GM10847 (cell line): Measurements from ENCODE around the gene SAMD5.

Experiments
- POLR2A ChIP-seq: IDR thresholded peaks from 2 replicates; pipeline ENCODE4 v1.6.1; 2011; ENCODE audit not compliant: insufficient read length; ENCODE audit errors: extremely low read depth

Gene SAMD5

GRCh38 chr6:147508042-147508865 is at the start of gene SAMD5:
Gene SAMD5, plus strand, starts transcription at chr6:147508690. Its CDS starts 239 bp downstream, at chr6:147508929.
- TF ChIP-seq POLR2A, result no peak

GRCh38 chr6:147459780-147460179 is 48.7 kb upstream of the SAMD5 start:
- TF ChIP-seq POLR2A, result no peak

DNA sequence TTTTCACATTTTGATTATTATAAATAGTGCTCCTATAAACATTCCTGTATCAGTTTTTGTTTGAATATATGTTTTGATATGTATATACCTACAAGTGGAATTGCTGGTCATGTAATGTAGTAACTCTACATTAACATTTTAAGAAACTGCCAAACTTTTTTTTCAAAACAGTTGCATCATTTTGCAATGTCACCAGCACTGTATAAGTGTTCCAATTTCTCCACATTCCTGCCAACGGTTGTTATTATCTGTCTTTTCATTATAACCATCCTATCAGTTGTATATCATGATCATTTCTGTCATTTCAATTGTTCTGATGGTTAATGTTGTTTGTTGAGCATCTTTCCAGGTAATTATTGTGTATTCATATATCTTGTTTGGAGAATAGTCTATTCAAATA is 44.8 kb upstream of the SAMD5 start:
- no peak for TF ChIP-seq POLR2A

GRCh38 chr6:147467428-147467827 is 41.1 kb upstream of the SAMD5 start:
- TF ChIP-seq POLR2A, result no peak

- no peak for TF ChIP-seq POLR2A
These were observed 40.6 kb upstream of the SAMD5 start for GRCh38 chr6:147467886-147468285.

DNA sequence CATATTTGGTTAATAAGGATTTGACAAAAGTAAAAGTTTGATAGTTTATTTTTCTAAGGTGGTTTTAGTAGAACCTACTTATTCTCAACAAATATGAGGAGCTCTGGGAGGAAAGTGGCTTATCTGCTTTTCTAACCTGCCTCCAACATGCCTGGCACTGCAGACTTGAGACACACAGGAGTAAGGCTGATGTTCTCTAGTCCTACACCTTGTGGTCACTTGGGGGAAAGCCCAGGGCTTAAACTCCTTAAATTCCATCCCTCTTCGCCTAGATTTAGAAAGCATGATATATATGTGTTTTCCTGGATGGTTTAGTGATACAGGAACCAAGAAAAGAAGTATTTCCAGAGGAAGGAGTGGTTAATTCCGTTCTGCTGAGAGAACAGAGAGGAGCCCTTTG is 39.9 kb upstream of the SAMD5 start:
- TF ChIP-seq POLR2A, result no peak

DNA sequence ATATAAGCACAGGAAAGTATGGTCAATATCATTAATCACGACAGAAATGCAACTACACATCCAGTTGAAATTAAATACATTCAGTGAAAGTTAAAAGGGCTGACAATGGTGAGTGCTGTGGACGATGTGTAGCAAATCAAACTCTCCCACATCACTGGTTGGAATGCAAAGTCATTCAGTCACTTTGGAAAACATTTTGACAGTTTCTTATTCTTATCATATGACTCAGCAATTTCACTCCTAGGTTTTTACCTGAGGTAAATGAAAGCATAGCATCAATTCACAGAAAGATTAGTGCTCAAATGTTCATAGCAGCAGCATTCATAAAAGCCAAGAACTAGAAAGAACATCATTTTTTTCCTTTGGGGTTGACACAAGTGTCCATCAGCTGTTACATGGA is 28.6 kb upstream of the SAMD5 start:
- TF ChIP-seq POLR2A, result no peak

- TF ChIP-seq POLR2A, result no peak
These were observed 21.8 kb upstream of the SAMD5 start for GRCh38 chr6:147486683-147487082.

DNA sequence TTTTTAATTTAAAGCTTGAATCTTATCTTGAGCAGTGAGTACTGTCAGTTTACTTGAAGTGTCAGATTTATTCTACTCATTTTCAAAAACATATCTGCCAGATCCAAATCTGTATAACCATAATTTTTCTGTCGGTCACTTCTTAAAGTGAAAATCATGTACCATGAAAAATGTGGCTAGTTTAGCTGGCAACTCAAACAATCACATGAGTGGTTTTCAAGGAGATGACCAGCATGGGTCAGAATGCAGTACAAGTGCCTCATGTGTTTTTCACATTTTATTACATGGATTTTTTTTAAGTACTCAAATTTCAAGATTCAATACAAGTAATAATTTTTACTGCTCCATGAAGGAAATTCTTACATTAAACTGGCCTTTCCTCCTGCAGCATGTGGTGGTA is 11.0 kb upstream of the SAMD5 start:
- no peak for TF ChIP-seq POLR2A

- no peak for TF ChIP-seq POLR2A
These were observed 4.9 kb upstream of the SAMD5 start for GRCh38 chr6:147503587-147503986.

- no peak for TF ChIP-seq POLR2A
These were observed 3.6 kb upstream of the SAMD5 start for GRCh38 chr6:147504848-147505247.

DNA sequence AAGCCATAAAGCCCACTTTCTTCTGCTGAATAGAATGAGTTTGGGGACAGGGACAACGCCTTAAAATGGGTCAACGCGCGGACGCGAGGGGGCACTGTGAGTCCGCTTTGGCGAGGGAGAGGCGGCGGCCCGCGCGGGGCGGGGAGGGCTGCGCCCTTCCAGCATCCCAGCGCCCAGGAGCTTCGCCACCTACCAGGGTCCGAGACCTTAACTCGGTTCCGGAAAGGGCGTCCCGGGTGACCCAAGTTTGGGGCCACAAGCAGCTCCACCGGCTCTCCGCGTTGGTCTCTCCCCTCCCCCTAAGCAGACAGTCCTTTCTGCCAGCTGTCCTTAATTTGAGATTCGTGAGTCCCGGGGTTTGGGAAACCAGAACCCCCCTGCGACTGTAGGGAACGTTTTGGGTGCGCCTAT is 1.8 kb upstream of the SAMD5 start:
- TF ChIP-seq POLR2A, result no peak

DNA sequence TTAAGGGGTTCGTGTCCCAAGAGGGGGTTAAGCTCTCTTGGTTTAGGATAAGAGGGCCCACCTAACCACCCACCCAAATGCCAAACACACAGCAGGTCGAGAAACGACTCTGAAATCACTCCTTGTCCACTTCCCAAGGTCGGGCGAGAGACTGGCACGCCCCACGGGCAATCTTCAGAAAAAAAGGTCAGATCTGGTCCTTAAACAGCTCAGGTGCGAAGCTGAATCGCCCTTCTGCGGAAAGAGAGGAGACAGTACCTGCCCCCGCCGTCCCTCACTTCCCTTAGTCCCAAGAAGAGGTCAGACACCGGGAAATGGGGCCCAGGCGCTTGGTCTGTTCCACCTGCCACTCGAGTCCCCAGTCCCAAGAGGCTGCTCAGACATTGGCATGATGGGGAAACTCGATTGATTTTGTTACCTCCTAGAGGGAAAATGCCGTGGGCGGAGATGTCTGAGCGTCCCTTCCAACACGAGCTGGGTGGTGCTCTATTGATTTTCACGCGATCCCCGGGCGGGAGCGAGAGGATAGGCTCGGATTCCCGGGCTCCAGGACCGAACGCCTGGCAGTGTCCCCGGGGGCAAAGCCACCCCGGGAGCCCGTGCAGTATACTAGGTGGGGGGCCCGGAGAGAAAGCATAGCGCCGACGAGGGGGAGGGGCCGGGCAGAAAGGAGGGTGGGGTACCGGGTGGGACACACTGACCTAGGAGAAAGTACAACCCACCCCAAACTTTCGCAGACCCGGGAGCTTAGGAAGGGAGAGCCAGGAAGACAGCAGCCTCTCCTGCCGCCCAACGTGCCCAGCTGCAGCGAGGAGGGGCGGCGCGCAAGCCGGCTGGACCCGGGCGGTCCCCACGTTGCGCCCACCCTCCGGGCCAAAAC is 1.1 kb upstream of the SAMD5 start:
- no peak for TF ChIP-seq POLR2A

DNA sequence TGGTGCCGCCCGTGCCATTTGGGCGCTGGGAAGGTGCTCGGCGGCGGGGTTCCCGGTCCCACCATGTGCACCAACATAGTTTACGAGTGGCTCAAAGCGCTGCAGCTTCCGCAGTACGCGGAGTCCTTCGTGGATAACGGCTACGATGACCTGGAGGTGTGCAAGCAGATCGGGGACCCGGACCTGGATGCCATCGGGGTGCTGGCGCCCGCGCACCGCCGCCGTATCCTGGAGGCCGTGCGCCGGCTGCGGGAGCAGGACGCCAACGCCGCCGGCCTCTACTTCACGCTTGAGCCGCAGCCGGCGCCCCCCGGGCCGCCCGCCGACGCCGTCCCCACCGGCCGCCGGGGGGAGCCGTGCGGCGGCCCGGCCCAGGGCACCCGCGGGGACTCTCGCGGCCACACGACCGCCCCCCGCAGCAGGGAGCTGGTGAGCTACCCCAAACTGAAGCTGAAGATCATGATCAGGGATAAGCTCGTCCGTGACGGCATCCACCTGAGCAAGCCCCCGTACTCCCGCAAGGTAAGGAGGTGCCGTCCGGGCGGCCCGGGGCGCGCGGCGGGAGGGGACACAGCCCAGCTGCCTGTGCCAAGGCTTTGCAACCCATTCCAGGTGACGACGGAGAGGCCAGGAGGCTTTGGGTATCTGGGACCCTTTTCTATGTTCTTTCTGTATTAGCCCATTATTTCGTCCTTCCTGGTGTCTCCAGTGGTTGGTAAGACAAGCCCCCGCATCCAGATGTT is 547 bp downstream of the SAMD5 start:
- TF ChIP-seq POLR2A, result no peak

DNA sequence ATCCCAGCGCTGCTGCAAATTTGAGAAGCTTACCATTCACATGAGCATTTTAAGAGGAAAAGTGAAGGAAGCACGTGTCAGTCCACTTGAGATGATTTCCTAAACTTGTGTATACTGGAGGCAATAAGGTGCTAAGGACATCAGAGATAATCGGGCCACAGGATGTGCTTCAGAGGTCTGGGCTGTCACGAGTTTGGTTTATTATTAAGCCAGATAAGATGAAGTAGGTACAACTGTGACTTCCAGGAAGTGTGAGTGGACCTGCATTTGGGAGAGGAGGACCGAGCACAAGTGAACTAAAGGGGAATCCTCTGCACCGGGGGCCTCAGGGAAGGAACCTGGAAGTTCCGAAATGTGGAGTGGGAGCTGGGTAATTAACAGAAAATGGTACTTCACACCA is 1.4 kb downstream of the SAMD5 start:
- TF ChIP-seq POLR2A, result no peak
